HG02798 (cell line): ENCODE data around the gene ANKRD1.

Experiments
- ATAC-seq: cut with Tn5 transposase; IDR thresholded peaks from one replicate; pipeline ENCODE4 v1.9.1; 2021; ENCODE audit warnings: mild to moderate bottlenecking; ENCODE audit not compliant: unreplicated experiment, poor library complexity

The ANKRD1 gene

DNA sequence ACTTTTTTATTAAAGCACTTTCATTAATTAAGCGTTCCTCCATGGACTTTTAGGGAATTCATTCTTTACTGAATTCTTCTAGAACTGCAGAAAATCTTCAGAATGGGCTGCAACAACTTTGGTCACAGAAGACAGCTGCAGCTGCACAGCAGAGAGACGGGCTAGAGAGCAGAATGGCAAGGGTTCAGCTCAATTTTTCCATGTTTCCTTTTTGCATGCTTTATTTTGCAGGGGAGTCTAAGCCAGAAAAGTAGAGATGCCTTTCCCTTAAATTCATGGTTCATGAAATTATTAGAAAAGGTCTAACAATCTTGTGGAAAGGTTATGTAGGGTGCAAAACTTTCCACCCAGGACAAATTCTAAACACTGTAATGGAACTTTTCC, 15.4 kb upstream of the ANKRD1 start:
- ATAC-seq, result no peak

DNA sequence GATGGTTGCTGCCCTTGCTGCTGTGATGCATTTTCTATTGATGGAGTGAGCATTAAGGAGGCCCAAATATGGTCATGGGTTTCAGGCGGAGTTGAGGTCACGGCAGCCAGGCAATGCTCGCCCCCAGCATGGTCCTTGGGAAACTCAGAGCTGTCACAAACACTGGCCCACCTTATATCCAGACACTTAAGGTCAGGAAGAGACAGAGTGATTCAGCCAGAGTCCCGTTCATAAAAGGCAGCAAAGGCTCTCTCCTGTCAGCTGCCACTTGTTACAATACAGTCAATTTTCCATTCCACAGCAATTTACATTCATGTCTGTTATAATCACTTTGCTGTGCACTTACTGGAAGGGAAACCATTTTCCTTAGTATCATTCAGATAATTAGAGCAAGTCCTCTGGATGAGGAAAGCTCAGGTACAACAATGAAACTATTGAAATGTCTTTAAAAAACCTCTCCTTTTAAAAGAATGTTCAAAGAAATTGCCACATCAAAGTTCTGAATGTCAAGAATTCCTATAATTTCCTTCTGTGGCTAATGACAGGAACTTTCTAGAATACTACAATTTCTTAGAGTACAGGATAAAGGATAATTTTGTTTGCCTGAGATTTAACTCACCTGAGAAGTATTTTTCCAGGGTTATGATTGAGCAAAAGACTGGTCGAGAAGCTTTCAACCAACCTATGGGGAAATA, 14.8 kb upstream of the ANKRD1 start:
- ATAC-seq, result no peak

DNA sequence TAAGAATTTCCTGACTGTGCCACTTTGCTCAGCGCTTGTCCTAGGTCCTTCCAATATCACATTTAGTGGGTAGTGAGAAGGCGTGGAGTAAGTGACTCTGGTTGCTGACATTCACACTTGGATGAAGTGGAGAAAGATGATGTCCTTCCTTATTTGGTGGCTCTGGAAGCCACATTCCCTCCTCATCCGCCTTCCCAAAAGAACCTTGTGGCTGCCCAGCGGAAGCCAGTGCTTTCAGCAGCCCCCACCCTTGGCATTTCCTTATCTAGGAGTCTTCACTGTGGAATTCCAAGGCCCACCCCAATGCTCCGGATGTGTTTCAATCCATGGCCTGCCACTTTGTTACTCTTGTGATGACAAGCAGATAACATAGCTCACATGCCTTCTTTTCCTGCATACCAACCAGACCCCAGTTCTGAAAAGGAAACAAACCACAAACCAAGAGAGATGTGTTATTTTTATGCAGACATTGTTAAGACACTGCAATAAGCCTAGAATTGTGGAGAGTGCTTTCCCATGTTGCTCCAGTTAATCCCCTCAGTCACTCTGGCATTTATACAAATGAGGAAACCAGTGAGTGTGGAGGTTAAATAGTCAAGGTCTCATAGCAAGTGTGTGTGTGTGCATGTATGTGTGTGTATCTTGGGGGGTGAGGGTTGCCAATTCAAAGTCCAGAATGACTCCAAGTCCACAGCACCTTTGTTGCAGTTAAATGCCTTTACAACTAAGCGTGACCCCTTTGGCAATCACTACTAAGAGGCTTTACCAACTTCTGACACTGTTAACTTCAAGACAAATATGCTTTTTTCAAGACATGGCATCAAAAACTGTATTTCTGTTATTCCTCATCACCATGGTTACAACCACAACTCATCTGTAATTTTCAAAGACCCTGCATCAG, 10.3 kb upstream of the ANKRD1 start:
- ATAC-seq, result no peak

DNA sequence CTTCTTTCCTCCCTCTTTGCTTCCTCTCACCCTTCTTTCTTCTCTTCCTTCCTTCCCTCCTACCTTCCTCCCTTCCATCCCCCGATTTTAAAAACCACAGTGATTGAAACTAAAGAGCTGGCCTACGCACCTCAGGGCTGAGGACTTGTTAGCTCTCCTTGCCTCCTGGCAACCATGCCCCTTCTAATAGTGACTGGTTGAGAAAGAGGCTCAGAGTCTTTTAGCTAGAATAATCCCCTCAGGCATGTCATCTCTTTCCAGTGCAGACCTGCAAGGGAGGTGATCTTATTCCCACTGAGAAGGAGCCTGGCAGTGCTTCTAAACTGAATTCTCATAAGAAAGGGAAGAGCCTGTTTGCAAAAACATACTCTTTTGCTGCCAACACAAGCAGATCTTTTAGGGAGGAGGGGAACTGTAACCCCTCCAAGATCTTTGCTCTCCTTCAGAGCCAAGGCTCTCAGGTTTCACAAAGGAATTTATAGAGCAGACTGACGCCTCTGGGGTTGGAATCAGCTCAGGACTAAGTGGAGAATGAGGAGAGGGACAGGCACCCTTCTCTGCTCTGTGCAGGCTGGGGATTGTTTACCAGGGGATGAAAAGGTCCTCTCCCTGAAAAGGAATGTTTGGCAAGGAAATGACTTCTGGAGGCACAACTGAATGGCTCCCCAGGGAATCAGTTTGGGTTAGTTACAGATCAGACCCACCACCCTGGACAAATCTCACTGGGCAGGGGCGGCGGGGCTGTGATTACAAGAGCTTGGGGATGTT, 9.4 kb upstream of the ANKRD1 start:
- ATAC-seq, result no peak

DNA sequence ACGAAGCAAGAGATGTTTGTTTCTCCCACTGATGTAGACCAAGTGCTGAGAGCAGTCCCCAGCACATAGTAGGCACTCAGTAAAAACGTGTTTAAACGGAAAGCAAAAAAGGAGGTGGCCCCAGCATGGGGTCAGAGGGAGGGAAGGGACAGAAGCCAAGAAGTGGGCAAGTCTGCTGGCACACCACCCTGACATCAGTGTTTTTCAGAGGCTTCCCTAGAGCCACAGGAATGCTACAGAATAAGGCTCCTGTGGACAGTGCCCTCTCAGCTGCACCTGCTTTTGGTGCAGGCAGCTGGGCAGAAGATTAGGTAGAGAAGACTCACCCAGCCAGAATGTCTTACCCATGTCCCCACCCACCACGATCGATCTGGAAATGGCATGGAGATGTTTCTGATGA, 8.3 kb upstream of the ANKRD1 start:
- no peak for ATAC-seq

DNA sequence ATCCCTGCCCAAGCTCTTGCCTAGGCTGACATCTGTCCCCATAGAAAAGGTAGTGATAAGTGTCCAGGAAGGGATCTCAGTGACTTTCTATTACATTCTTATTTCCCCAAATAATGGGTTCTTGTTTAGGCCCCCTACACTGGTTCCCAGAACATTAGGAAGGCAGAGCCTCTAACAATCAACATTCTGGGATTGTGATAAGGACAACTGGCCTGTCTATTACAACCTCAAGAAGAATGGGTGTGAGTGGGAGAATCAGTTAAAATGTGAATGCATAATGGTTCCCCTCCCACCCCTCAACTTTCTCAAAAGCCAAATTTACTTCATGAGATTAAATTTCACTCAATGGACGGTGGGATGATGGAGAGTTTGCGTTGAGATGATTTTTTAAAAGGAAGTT, 6.4 kb upstream of the ANKRD1 start:
- ATAC-seq, result no peak

DNA sequence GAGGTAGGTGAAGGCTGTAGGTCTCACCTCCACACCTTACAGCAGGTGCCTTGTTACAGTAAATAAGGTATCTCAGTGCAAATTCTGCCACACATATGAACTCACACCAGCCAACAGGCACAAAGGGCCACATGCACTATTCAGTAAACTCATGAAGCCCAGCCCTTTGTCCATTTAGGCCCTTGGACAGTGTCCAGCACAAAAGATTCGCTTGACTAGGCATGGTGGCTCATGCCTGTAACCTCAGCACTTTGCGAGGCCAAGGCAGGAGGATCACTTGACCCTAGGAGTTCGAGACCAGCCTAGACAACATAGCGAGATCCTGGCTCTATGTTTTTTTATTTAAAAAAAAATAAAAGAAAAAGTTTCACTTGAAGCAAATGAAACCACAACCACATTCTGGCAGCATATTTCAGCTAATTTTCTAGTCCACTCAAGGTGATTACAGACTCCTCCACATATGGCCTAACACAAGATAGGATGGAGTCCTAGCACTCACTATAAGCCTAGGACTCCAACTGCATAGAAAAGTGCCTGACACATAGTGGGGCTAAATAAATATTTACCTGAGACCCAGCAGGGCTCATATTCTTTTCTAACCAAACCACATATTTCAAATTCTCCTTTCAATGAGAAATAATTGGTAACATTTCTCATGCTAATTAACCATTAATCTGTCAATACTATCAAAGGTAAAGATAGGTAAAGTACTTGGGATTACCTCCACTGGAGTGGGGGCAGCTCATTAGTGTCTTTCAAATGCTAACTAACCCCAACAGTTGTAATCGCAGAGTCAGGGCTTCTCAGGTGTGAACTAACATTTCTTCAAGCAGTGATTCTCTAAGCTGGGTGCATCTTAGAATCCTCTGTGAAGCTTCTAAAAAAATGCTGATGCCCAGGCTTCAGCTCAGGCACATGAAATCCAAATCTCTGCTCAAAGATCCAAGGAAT, 4.5 kb upstream of the ANKRD1 start:
- no peak for ATAC-seq

DNA sequence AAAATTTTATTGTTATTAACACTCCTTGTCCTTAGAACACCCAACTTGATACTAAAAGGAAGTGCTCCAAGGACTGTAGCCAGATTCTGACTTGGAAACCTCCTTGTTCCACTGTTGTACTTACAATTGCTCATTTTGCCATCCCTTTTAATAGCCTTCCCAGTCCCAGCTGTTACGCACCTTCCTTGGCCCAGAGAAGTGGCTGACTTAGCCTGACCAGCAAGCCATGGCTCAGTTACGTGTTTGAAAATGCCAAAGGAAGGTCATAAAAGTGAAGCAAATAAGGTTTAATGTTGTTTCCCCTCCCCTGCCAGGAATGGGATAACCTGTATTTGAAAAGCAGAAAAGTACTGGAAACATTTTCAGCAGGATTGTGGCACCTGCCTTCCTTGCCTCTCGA, 3.7 kb upstream of the ANKRD1 start:
- ATAC-seq, result no peak

DNA sequence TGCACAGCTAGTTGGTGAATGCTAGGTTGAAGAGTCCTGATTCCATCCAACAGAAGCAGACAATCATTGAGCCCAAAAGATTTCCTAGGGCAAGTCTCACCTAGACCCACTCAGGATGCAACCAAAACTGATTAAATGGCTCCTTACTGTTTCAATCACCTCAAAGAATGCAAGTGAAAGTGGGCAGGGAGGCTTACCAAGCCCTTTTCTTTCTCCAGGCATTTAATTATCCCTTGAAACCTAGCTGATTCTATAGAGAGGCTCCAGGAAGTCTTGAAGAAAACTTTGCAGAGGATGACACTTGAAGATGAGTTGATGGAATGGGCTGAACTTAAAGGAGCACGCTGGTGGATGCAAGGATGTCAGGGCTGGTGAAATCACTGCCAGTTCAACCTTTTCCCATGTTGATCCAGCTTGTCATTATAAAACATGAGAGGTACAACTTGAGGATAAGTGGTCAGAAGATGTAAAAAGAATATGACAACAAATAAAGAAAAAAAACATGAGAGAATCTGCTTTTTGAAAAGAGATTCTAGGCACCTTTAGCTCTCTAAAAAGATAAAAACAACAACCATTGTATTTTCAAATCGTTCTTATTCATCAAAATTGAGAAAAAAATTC, 2.3 kb upstream of the ANKRD1 start:
- no peak for ATAC-seq

DNA sequence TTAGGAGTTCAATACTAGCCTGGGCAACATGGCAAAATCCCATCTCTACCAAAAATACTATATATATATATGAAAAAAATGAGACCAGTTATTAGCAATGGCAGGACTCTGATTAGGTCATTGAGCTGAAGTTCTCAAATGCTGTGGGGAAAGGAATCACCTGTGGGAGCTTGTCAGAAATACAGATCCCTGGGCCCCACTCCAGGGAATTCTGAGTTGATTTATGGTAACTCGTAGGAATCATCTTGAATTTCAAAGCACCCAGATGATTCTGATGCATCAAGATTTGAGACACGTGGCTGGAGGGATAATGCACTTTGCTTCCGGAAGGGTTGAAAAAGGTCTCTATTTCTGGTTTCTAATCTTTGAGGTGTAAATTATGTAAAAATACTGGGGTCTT, 1.0 kb upstream of the ANKRD1 start:
- ATAC-seq, result no peak

DNA sequence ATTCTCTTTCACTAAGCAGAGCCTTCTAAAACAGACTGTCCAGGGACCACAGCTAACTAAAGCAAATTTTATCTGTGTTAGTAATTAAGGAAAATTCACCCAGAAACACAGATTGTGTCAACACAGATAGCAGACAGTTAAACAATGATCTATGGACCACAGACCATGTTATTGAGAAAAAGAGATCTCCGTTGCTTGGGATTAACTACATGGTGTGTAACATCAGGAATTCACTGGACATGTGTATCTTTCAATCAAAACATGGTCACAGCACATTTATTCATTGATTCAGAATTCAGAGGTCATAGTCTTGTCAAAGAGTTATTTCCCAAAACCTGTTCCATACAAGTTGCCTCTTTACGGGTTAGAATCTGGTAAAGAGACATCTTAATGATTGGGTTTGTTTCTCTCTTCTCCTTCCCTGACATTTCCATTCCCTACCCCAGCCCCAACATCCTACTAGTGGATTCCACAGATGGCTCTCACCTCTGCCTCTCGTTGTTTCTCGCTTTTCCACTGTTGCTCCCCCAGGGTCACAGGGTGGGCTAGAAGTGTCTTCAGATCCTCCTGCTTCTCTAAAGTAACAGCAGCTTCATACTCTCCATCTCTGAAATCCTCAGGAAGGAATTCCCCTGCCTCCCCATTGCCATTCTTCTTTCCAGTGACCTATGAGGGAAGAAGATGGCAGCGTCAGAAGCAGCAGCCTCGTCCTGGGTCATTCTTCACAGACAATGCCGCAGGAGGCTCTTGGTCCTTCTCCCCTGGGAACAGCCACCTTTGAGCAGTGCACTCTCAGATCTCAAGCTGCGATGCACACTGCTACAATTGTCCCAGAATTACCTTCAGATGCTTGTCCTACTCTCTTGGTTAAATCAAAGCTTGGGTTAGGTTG, 958 bp downstream of the ANKRD1 start:
- ATAC-seq, result no peak

DNA sequence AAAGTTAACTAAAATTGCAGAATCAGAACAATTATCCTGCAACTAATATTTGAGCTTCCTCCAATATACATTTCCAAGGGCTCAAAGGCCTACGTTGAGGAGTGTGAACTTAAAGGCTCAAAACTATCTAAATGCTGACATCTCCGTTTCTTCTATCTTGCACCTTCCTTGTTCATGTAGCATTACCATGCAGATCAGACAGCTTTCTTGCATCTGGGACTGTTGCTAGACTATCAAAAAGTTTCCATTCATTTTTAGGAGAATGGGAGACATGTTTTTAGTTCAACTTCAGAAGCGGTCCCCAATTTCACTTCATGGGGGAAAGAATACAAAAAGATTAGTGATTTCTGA, 2.9 kb downstream of the ANKRD1 start:
- no peak for ATAC-seq

DNA sequence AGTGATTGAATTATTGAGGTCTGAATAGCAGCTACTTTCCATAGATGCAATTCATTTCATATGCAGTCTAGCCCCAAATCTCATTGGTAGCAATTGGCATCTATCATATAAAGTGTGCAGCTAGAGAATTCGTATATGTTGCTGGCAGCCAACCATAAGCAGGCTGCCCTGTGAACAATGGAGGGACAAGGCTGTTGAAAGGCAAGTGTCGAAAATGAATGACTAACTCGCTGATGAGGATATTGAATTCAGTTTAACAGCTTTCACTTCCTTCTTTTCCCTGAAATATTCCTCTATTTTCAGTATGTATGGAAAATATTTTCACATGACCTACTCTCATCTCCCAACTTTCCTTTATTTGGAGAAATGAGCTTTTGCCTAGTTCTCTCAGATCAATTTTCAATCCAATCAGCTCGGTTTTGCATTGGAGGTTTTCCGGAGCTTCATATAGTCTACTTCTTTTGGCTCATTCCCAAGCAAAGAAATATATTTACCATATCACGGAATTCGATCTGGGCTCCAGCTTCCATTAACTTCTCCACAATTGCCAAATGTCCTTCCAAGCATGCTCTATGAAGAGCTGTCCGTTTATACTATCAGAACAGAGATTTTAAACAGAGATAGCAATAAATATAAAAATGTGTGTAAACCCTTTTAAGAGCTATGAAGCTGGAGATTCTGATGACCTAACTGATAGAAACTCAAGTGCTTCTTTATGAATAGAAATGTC, 3.5 kb downstream of the ANKRD1 start:
- no peak for ATAC-seq

DNA sequence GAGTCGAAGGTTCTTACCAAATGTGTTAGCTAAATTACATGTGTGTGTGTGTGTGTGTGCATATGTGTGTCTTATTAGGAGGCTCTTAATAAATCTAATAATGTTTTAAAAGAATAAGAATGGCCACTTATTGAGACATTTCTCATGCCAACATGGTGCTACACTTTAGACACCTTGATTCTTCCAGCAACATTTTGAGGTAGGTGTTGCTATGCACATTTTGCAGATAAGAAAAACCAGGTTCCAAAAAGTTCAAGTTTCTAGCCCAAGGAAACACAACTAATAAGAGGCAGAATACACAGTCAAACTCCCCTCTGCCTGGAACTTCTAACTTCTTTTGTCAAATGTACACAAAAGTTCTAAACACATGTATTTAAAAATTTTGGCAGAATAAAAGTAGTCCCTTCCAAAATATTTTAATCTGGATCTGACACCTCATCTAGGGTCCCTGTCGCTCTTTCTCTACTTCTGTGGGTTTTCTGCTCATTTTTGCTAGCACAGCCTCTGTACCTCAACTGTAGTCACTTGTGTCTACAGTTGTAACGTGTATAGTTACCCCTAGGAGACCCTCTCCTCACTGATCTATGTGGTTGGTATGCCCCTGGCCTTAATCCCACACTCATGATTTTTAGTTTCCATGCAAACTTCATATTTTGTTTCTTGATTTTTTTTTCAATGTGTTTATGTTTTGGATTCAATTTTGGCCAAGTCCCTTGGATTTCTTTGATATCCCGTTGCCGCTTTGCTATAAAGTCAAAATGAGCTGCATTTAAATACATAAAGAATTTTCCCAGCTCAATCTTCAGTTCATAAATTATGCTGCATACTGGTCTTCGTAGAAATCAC, 4.3 kb downstream of the ANKRD1 start:
- no peak for ATAC-seq

DNA sequence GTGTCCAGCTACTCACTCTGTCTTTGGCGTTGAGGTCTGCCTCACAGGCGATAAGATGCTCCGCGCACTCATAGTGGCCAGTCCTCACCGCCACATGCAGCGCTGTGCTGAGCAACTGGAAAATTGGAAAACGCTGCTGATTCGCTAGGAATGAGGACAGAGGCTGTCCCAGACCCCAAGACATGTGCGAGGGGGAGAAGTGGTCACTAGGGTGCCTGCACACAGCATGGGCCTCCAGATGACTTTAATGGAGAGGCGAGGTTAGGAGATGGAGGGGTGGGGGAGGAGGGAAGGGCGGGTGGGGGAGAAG, 5.2 kb downstream of the ANKRD1 start:
- ATAC-seq, result no peak

DNA sequence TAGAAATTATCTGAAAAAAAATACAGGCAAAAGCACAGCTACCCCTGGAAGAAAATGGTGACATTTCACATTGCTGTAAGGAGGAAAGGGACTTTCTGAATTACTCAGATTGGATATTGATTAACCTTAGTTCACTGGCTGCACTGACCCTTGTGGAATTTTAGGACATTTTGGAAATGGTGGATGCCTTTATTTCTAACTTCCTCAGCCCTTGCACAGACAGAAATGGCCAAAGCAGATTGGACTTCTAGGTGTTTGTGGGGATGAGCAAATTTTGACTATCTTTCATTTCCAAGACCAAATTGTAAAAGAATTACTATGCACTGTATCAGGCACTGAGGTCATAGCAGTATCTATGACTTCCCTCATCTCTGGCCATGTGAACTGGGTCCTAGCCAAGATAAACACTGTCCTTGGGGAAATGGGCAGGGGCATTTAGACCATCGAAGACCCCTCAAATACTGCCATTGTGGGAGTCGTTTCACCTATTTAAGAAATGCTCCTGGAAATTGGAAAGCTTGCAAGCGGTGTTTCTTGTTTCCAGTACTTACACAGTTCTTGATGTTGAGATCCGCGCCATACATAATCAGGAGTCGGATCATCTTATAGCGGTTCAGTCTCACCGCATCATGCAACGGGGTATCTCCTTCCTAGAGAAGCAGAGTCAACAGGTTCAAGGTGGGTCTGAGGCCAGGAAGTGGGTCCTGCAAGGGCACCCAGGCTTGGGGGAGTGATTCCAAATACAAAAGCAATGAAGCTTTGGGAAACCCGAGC, 5.7 kb downstream of the ANKRD1 start:
- ATAC-seq, result no peak
